AG08395 (cell line): Measurements from ENCODE around the gene SNX24.
A peak's percentile ranks its signal among the peaks of the same experiment; 100 is the strongest.

ENCODE experiments used
- DNase-seq: peaks from one replicate; pipeline ENCODE4 v3.0.0; 2012; ENCODE audit warnings: mixed read lengths, low spot score

Gene SNX24

GRCh38 chr5:123014689-123015088 lies 169.3 kb downstream of the SNX24 start:
- DNase-seq, result no peak

GRCh38 chr5:123028222-123028621 lies 182.8 kb downstream of the SNX24 start:
- DNase-seq, result no peak

GRCh38 chr5:123033157-123033671 lies 187.8 kb downstream of the SNX24 start:
- DNase-seq, result no peak

GRCh38 chr5:123035360-123035917 lies 190.0 kb downstream of the SNX24 start:
- peak; percentile 35 for DNase-seq

- DNase-seq, result peak; percentile 40
Observed at GRCh38 chr5:123035918-123036390, 190.5 kb downstream of the SNX24 start.

- DNase-seq, result peak; percentile 98
Observed at GRCh38 chr5:123036391-123037103, 191.1 kb downstream of the SNX24 start, which contains the start of gene PPIC. Gene PPIC, minus strand, starts transcription at chr5:123036725. Its CDS starts 100 bp downstream, at chr5:123036625.

GRCh38 chr5:123037104-123037418 lies 191.6 kb downstream of the SNX24 start:
- DNase-seq, result no peak

- DNase-seq, result no peak
Observed at GRCh38 chr5:123039673-123040072, 194.3 kb downstream of the SNX24 start.

- no peak for DNase-seq
Observed at GRCh38 chr5:123044926-123045617, 199.7 kb downstream of the SNX24 start.

GRCh38 chr5:123046222-123046621 lies 200.8 kb downstream of the SNX24 start:
- DNase-seq, result no peak

GRCh38 chr5:123047706-123048105 lies 202.3 kb downstream of the SNX24 start:
- no peak for DNase-seq

- no peak for DNase-seq
Observed at GRCh38 chr5:123051206-123051605, 205.8 kb downstream of the SNX24 start.
